Measurements from ENCODE around the gene NPHP3.
A peak's percentile ranks its signal among the peaks of the same experiment; 100 is the strongest.

The NPHP3 gene

DNA sequence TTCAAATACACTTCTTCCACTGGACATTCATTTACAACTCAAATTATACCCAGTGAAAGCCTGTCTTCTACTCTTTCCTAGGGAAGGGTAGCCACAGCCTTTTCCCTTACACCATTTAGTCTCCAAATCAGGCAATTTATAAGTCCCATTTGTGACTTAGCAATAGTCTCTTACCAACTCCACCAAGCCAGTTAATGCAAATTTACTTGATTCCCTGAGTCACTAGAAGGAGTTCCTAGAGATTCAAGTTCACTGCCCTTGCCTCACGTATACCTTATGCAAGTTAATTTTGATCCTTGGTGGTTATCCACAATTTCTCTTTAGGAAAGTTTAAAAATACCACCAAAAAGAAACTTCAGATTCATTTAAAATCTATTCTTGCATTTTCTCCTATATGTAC lies 16.1 kb upstream of the NPHP3 start:
- DNase-seq (ENCODE audit: low read depth in 2 of 2), result no peak
- TF ChIP-seq, protein P1, sequence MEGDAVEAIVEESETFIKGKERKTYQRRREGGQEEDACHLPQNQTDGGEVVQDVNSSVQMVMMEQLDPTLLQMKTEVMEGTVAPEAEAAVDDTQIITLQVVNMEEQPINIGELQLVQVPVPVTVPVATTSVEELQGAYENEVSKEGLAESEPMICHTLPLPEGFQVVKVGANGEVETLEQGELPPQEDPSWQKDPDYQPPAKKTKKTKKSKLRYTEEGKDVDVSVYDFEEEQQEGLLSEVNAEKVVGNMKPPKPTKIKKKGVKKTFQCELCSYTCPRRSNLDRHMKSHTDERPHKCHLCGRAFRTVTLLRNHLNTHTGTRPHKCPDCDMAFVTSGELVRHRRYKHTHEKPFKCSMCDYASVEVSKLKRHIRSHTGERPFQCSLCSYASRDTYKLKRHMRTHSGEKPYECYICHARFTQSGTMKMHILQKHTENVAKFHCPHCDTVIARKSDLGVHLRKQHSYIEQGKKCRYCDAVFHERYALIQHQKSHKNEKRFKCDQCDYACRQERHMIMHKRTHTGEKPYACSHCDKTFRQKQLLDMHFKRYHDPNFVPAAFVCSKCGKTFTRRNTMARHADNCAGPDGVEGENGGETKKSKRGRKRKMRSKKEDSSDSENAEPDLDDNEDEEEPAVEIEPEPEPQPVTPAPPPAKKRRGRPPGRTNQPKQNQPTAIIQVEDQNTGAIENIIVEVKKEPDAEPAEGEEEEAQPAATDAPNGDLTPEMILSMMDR (IDR thresholded peaks at IDR 0.05; ENCODE audit: low read depth, low read length), result no peak
- H3K4me3 ChIP-seq (replicated peaks in 1 of 2; ENCODE audit: low read depth in 2 of 2, low read length in 2 of 2), result no peak overlapping the region

DNA sequence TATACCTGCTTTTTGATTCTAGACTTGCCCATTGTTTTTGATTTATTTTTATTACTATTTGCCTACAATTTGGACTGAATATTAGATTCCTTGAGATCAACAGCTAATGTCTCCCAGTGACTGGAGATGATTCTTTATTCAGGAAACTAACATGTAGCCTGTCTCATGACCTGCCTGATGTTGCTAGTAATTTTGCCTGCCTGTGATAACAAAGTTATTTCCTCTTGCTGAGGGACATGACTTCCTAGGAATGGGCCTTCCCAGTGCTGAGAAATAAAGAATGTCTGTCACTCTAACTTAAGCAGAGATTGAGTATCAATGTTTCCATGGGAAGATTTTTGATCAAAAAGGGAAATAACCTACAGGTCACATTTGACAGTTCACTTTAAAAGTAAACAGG lies 13.4 kb upstream of the NPHP3 start:
- TF ChIP-seq, protein P1 (IDR thresholded peaks at IDR 0.05; ENCODE audit: low read depth, low read length), result no peak
- no peak for DNase-seq (ENCODE audit: low read depth in 2 of 2)
- no peak overlapping the region for H3K4me3 ChIP-seq (replicated peaks in 1 of 2; ENCODE audit: low read depth in 2 of 2, low read length in 2 of 2)

DNA sequence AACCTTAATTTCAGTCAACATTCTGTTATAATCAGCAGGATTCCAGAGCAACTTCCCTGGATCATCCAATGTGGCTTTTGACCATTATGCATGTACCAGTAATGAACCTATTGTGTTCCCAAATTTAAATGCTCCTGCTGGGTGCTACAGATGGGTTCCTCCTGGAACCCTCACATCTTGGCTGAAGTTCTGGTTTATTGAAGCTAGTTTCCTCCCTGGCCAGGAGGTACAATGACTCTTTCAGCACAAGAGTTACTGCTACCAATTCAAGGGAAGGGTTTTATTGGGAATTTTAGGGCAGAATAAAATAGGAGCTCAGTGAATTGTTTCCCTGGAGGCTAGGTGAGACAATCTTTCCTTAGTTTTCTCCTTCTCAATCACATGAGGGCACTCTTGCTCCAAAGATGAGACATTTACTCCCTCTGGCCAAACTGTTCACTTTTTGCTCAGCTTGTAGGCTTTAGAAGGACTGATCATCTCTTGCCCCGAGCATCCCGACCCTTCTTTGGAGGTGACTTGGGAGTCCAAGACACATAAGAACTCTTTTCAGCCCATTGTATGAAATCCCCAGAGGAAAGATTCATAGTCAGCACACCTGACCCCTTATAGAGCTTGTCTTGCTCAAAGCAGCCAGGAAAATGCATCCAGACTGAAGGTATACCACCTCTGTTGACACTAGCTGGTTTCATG lies 8.8 kb upstream of the NPHP3 start:
- peak; percentile 69 to 73 for DNase-seq (ENCODE audit: low read depth in 2 of 2)
- H3K4me3 ChIP-seq (replicated peaks in 1 of 2; ENCODE audit: low read depth in 2 of 2, low read length in 2 of 2), result no peak overlapping the region
- TF ChIP-seq, protein P1 (IDR thresholded peaks at IDR 0.05; ENCODE audit: low read depth, low read length), result peak; percentile 36

DNA sequence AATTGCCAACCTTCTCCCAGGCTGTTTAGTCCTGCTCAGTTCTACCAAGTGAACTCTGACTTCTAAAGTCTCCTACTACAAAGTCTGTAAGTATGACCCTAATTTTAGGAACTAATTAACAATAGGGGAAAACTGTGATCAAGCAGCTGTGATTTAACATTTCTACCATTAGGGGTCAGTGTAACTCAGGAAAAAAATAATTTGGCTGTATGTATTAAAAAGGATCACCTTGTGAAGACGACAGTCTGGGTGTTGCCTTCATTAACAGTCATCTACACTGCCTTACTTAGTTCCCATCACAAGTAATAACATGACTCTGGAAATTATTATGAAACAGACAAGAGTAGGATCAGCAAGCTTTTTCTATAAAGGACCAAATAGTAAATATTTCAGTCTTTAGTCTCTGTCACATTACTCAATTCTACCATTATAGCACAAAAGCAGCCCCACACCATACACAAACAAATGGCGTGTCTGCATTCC lies 4.2 kb upstream of the NPHP3 start:
- no peak overlapping the region for H3K4me3 ChIP-seq (replicated peaks in 1 of 2; ENCODE audit: low read depth in 2 of 2, low read length in 2 of 2)
- peak; percentile 50 to 56 for DNase-seq (ENCODE audit: low read depth in 2 of 2)
- TF ChIP-seq, protein P1 (IDR thresholded peaks at IDR 0.05; ENCODE audit: low read depth, low read length), result peak; percentile 54

DNA sequence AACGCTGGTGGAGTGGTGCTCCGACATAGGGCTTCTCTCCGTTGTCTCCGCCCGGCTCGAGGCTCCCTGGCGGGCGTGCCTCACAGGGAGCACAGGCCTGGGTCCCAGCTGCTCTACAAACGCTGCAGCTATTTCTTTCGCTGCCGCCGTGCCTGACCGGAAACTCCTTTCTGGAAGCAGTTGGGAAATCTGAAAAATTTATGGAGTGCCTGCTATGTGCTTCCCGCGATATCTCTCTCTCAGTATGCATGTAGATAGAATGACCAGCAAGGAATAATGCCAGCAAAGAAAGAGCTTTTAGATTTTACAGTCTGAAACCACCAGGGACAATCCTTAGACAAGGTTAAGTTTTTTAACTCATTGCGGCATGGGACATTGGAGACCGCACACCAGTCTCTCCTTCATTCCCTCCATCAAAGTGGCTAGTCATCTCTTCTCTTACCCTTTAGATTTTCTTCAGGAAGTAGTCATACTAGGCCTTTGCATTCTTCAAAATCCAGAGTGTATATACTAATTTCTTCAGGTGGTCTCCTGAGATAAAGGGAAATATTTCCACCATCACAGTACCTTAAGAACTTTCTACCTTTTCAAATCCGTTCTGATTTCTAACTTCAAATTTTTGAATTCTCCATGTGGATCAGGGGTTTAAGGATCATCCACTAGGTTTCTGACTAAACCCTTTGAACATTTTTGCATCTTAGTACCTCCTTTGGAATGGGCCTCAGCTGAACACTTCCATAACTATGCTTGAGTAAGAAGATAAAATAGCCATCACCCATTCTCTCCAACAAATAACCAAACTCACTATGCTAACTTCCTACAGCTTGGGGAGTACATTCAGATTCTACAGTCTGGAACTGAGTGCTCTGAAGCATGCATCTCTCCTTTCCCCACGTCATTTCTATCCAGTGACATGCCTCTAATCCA lies 1.1 kb upstream of the NPHP3 start:
- DNase-seq (ENCODE audit: low read depth in 2 of 2), result peak in 1 of 2 donors; percentile 26
- TF ChIP-seq, protein P1 (IDR thresholded peaks at IDR 0.05; ENCODE audit: low read depth, low read length), result no peak
- peak overlapping the region; percentile 64 to 71 for H3K4me3 ChIP-seq (replicated peaks in 1 of 2; ENCODE audit: low read depth in 2 of 2, low read length in 2 of 2)

DNA sequence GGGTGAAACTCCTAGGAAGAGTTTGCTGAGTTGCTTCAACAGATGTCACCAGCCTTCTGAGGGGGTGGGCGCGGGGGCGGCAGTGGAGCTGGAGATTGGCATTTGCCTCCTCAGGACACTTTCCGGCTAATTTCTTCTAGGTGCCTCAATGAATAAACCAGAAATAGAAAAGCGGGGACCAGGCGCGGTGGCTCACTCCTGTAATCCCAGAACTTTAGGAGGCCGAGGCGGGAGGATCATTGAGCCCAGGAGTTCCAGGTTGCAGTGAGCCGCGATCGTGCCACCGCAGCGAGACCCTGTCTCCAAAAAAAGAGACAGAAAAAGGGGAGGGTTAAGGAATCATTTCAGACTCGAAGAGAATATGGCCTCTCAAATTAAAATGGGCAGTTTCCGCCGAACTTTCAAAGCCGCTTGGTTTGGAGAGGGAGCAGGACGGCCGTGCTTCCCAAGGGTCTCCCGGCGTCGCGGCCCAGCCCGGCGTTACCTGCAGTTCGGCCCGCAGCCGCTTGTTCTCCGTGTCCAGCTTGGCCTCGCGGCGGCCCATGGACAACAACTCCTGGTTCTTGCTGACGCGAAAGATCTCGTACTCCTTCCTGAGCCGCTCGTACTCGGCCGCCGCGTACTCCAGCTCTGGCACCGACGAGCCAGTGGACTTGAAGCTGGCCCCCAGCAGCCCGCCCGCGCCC lies 587 bp downstream of the NPHP3 start:
- H3K4me3 ChIP-seq (replicated peaks in 1 of 2; ENCODE audit: low read depth in 2 of 2, low read length in 2 of 2), result peak overlapping the region; percentile 76 to 84
- TF ChIP-seq, protein P1 (IDR thresholded peaks at IDR 0.05; ENCODE audit: low read depth, low read length), result peak; percentile 52
- peak; percentile 69 to 73 for DNase-seq (ENCODE audit: low read depth in 2 of 2)
